GM19463 (cell line): ENCODE measurements around the gene FCGBP.
A peak's percentile ranks its signal among the peaks of the same experiment; 100 is the strongest.

Experiments used
- ATAC-seq: cut with Tn5 transposase; IDR thresholded peaks from one replicate; pipeline ENCODE4 v1.9.1; 2021; ENCODE audit warnings: mild to moderate bottlenecking, moderate library complexity; ENCODE audit not compliant: unreplicated experiment

FCGBP gene

GRCh38 chr19:39949026-39949747 is 14.8 kb upstream of the FCGBP start:
- ATAC-seq, result no peak

- ATAC-seq, result no peak
These were observed 12.1 kb upstream of the FCGBP start for GRCh38 chr19:39946532-39946931.

GRCh38 chr19:39943586-39943985 is 9.2 kb upstream of the FCGBP start:
- no peak for ATAC-seq

- no peak for ATAC-seq
These were observed 7.9 kb upstream of the FCGBP start for GRCh38 chr19:39942366-39942730.

GRCh38 chr19:39941615-39942365 is 7.4 kb upstream of the FCGBP start:
- peak; percentile 47 for ATAC-seq

GRCh38 chr19:39941151-39941550 is 6.7 kb upstream of the FCGBP start:
- ATAC-seq, result no peak

GRCh38 chr19:39940221-39940833 is 5.9 kb upstream of the FCGBP start:
- no peak for ATAC-seq

GRCh38 chr19:39939556-39939955 is 5.1 kb upstream of the FCGBP start:
- no peak for ATAC-seq

GRCh38 chr19:39937787-39938186 is 3.4 kb upstream of the FCGBP start:
- ATAC-seq, result no peak

GRCh38 chr19:39937094-39937720 is 2.8 kb upstream of the FCGBP start:
- ATAC-seq, result no peak

GRCh38 chr19:39936622-39937021 is 2.2 kb upstream of the FCGBP start:
- ATAC-seq, result no peak

GRCh38 chr19:39936020-39936419 is 1.6 kb upstream of the FCGBP start:
- ATAC-seq, result no peak

- no peak for ATAC-seq
These were observed 879 bp upstream of the FCGBP start for GRCh38 chr19:39935364-39935661.

GRCh38 chr19:39929750-39930149 is 4.7 kb downstream of the FCGBP start:
- ATAC-seq, result no peak

- ATAC-seq, result no peak
These were observed 6.1 kb downstream of the FCGBP start for GRCh38 chr19:39928357-39928725.

GRCh38 chr19:39927524-39928356 is 6.7 kb downstream of the FCGBP start:
- no peak for ATAC-seq

- ATAC-seq, result no peak
These were observed 7.4 kb downstream of the FCGBP start for GRCh38 chr19:39927076-39927475.

GRCh38 chr19:39926170-39926760 is 8.2 kb downstream of the FCGBP start:
- no peak for ATAC-seq

- ATAC-seq, result no peak
These were observed 9.5 kb downstream of the FCGBP start for GRCh38 chr19:39924952-39925351.

GRCh38 chr19:39924389-39924788 is 10.0 kb downstream of the FCGBP start:
- ATAC-seq, result no peak

GRCh38 chr19:39923862-39924261 is 10.6 kb downstream of the FCGBP start:
- no peak for ATAC-seq
